GM19324 (cell line): ENCODE measurements around the gene ERG28.
"Not testable (repeated sequence)": the region's sequence is repeated elsewhere in the genome, so short reads cannot be mapped to it uniquely, and the experiment has no call there.

Experiments used
- ATAC-seq: cut with Tn5 transposase; IDR thresholded peaks from one replicate; pipeline ENCODE4 v1.9.1; 2021; ENCODE audit warnings: mild to moderate bottlenecking, moderate library complexity; ENCODE audit not compliant: unreplicated experiment, low FRiP score

ERG28 gene, protein sequence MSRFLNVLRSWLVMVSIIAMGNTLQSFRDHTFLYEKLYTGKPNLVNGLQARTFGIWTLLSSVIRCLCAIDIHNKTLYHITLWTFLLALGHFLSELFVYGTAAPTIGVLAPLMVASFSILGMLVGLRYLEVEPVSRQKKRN

DNA sequence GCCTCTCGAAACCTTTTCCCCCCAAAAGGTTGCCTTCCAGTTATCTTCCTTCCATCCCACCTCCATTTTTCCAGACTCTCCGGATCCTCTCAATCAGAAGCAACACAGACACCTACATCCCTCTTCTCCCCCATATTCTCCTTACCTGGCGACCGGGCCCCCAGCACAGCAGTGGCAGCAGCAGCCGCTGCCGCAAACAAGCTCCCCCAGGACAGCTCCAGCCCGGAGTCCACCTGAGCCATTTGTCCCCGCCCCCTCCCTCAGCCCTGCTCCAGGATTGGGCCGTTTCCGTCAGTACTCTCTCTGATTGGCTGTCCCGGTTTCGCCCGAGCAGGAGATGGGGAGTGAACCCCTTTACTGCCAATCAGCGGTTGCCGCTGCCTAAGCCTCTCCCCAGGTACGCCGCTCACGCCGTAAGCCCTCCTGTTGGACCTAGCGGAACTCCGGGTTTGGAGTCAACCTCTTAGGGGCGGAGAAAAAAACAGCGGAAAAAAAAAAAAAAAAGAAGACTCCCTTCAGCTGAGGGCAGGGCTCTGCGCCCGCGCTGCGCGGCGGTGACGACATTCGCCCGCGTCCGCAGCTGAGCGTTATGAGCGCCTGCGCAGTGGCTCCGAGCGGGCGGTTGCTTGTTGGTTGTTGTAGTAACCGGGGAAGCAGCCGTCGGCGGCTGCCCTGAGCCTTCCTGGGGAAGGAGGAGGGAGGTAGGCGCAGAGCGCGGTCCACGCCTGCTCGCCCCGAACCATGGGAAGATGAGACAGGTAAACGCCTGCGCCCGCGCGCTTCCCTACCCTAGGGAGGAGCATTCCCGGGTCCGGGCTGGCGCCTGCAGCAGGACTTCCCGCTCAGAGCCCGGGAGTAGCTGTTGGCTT is at the start of gene ERG28, which contains the start of gene TTLL5:
TSS of gene ERG28 (minus strand) at position 247 of the 869 bp plus-strand sequence. CDS start 3,374 bp downstream, outside the sequence.
TSS of gene TTLL5 (plus strand) at position 617 of the 869 bp plus-strand sequence. CDS start 1,904 bp downstream, outside the sequence.
- peak; percentile 97 for ATAC-seq

DNA sequence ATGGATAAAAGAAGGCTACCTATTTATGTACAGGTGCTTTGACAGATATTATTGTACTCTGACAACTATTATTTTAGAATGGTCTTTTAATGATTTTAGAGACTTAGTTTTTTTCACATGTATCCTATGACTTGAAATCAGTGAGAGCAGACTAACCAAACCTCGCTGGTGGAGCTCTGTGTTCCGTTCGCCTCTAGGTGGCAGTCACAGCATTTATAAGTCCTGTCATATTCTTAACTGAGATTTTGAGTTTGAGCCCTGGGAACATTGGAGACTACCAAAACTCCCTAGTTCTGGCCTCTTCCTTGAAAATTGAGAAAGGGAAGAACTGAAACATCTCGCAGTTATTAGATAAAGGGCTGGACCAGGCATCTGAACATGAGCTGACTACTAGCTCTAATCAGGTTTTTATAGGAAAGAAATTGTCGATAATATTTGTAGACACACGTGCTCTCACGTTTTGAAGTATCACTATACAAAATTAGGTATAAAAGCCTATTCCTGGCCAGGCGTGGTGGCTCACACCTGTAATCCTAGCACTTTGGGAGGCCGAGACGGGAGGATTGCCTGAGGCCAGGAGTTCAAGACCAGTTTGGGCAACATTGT is 48.6 kb upstream of the ERG28 start:
- no peak for ATAC-seq

GRCh38 chr14:75705014-75705413 is 44.3 kb upstream of the ERG28 start:
- ATAC-seq, result no peak

GRCh38 chr14:75703467-75703866 is 42.8 kb upstream of the ERG28 start:
- no peak for ATAC-seq

DNA sequence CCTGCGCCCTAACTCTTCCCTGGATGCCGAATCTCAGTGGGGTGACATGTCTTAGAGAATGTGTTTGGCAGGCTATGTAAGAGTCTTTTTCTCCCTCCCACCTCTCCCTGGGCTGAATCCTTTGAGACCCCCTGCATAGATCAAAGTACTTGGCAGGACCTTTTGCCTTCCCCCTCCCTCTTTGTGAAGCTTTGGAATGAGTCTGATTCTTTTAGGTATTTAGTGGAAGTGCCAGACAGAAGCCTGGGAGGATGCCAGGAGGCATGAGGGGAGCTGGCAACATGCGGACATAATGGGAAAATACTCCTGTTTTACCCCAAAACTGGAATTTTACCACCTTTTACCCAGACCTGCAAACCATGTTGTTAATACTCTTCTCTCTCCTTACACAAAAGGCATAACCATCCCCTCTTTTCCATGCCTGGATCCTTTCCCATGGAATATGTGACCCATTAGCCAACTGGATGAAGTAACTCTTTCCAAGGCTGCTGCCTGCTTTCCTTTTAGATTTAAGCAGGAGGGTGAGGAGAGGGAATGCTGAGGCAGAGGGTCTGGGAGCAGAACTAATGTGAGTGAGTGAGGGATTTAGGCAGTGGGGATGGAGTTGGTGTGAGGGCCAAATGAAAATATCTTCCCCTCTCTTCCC is 42.1 kb upstream of the ERG28 start:
- no peak for ATAC-seq

- no peak for ATAC-seq
Observed at GRCh38 chr14:75702122-75702521, 41.4 kb upstream of the ERG28 start.

DNA sequence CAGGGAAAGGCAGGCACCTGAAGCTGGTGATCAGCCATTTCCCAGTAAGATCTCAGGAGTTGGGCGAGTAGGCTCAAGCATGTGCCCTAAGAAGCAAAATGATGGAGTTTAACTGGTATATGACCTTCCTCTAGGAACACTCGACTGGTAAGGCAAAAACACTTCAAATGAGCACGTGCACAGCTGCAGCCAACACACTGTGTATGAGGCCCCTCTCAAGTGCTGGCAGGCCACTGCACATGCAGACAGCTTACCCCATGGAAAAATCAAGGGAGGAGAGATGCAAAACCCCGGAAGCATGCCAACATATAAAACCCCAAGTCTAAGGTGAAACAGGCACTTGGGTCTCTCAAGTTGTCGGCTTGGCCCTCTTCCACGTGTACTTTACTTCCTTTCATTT is 39.6 kb upstream of the ERG28 start:
- no peak for ATAC-seq

GRCh38 chr14:75699331-75699730 is 38.7 kb upstream of the ERG28 start:
- ATAC-seq, result no peak

- ATAC-seq, result no peak
Observed at GRCh38 chr14:75697918-75698317, 37.2 kb upstream of the ERG28 start.

- ATAC-seq, result no peak
Observed at GRCh38 chr14:75697386-75697785, 36.7 kb upstream of the ERG28 start.

GRCh38 chr14:75695025-75695424 is 34.3 kb upstream of the ERG28 start:
- not testable (repeated sequence) for ATAC-seq

DNA sequence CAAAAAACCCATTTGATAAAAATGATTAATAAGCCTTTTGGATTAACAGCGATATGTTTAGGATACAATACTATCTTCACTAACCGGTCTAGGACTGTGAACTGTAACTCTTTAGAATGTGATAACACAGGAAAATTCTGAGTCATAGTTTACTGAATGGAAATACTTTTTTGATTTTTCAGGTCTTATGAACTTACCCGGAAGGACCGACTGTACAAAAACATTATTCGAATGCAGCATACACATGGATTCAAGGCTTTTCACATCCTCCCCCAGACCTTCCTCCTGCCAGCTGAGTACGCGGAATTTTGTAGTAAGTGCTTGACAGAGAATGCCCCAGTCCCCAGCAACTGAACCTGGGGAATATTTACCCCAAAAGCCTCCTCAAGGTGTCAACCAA is 29.3 kb upstream of the ERG28 start:
- no peak for ATAC-seq

GRCh38 chr14:75689012-75689411 is 28.3 kb upstream of the ERG28 start:
- ATAC-seq, result no peak

GRCh38 chr14:75685910-75686309 is 25.2 kb upstream of the ERG28 start:
- no peak for ATAC-seq

DNA sequence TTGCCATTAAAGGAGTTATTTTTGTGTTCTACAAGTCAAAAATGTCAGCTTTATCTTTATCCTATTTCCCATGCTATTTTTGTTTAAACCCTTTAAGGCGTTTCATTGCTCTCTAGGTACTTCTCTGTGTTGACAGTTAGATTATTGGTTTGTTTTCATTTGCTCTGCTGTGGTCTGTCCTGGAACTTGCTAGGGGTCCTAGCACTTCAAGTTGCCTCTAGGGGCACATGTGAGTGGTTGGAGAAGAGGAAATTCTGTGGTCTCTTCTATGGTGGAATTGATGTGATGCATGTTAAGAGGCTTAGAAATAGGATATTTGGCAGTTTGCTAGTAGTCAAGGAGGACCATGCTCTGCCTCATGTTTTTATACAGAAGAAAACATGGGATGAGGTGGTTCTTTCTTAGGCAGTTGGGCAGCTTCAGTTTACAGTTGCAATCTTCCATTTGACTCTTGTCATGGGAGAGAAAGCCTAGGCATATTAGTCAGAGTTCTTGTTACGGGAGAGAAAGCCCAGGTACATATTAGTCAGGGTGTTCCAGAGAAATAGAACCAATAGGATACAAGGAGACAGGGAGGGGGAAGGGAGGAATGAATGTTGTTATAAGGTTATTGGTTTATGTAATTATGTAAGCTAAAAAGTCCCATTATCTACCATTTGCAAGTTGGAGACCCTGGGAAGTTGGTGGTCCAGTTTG is 14.7 kb upstream of the ERG28 start:
- ATAC-seq, result no peak

- no peak for ATAC-seq
Observed at GRCh38 chr14:75673345-75674035, 12.8 kb upstream of the ERG28 start.

DNA sequence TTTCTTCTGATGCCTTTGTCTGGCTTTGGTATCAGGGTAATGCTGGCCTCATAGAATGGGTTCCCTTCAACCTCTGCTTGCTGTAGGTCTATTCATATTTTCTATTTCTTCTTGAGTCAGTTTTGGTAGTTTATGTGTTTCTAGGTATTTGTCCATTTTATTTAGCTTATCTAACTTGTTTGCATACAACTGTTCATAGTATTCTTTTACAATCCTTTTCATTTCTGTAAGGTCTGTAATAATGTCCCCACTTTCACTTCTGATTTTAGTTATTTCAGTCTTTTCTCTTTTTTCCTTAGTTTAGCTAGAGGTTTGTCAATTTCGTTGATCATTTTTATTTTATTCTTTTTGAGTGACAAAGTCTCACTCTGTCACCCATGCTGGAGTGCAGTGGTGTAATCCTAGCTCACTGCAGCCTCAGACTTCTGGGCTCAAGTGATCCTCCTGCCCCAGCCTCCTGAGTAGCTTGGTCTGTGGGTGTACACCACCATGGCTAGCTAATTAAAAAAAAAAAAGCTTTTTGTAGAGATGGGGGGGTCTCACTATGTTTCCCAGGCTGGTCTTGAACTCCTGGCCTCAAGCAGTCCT is 12.0 kb upstream of the ERG28 start:
- no peak for ATAC-seq

- ATAC-seq, result no peak
Observed at GRCh38 chr14:75667099-75667765, 6.6 kb upstream of the ERG28 start.

GRCh38 chr14:75662966-75663365 is 2.3 kb upstream of the ERG28 start:
- ATAC-seq, result no peak
